OCI-LY1 (cell line): Measurements from ENCODE around the gene THEM4.

ENCODE experiments used
- H2AFZ ChIP-seq: fragments of 200-600 bp; sonication (generic), shearing (Covaris generic); 2 replicates; pipeline ENCODE4 v1.6.0; 2014; ENCODE audit warnings: antibody characterized with exemption, mild to moderate bottlenecking, low read length
- H3F3A ChIP-seq: fragments of 200-600 bp; sonication (generic), shearing (Covaris generic); 2 replicates; pipeline ENCODE4 v1.6.0; 2014; ENCODE audit warnings: mild to moderate bottlenecking, antibody characterized with exemption, low read length, moderate library complexity; ENCODE audit not compliant: insufficient read depth
- H3K27ac ChIP-seq: fragments of 200-600 bp; sonication (generic); 2 replicates; pipeline ENCODE4 v1.5.1; 2014; ENCODE audit warnings: low read length, mixed run types, mild to moderate bottlenecking, low read depth; ENCODE audit not compliant: poor library complexity, severe bottlenecking
- H3K27me3 ChIP-seq: fragments of 200-600 bp; sonication (generic); 2 replicates; pipeline ENCODE4 v1.6.0; 2014; ENCODE audit warnings: antibody characterized with exemption, mild to moderate bottlenecking, low read length, moderate library complexity; ENCODE audit not compliant: insufficient read depth
- H3K36me3 ChIP-seq: fragments of 200-600 bp; sonication (generic); 2 replicates; pipeline ENCODE4 v1.6.1; 2014; ENCODE audit warnings: mild to moderate bottlenecking, antibody characterized with exemption, low read length, moderate library complexity, mixed read lengths; ENCODE audit not compliant: insufficient read depth
- H3K4me1 ChIP-seq: fragments of 200-600 bp; sonication (generic); 2 replicates; pipeline ENCODE4 v1.5.1; 2014; ENCODE audit warnings: mild to moderate bottlenecking, low read length, moderate library complexity; ENCODE audit not compliant: insufficient read depth, severe bottlenecking
- H3K4me2 ChIP-seq: fragments of 200-600 bp; sonication (generic), shearing (Covaris generic); 2 replicates; pipeline ENCODE4 v1.6.1; 2014; ENCODE audit warnings: low read length
- H3K4me3 ChIP-seq: fragments of 200-600 bp; sonication (generic); 2 replicates; pipeline ENCODE4 v1.5.1; 2014; ENCODE audit warnings: low read length, low read depth, mild to moderate bottlenecking, mixed read lengths; ENCODE audit not compliant: poor library complexity, severe bottlenecking
- H3K79me2 ChIP-seq: fragments of 200-600 bp; shearing (Covaris generic); 2 replicates; pipeline ENCODE4 v1.6.1; 2016; ENCODE audit warnings: mixed run types, low read length, mixed read lengths; ENCODE audit not compliant: insufficient read depth
- H3K9ac ChIP-seq: fragments of 200-600 bp; sonication (generic), shearing (Covaris generic); 2 replicates; pipeline ENCODE4 v1.6.1; 2014; ENCODE audit warnings: mild to moderate bottlenecking, low read length, mixed read lengths
- H3K9me2 ChIP-seq: fragments of 200-600 bp; sonication (generic), shearing (Covaris generic); 2 replicates; pipeline ENCODE4 v1.6.1; 2014; ENCODE audit warnings: low read depth, mild to moderate bottlenecking, low read length, mixed read lengths
- H3K9me3 ChIP-seq: fragments of 200-600 bp; shearing (Covaris generic); 2 replicates; pipeline ENCODE4 v1.6.1; 2014; ENCODE audit warnings: low read length, mixed read lengths
- H4K20me1 ChIP-seq: fragments of 200-600 bp; sonication (generic), shearing (Covaris generic); 2 replicates; pipeline ENCODE4 v1.6.0; 2016; ENCODE audit warnings: mild to moderate bottlenecking, low read length; ENCODE audit not compliant: insufficient read depth
- CTCF ChIP-seq: fragments of 200-600 bp; sonication (generic), shearing (Covaris generic); IDR thresholded peaks from 2 replicates; pipeline ENCODE4 v1.5.1; 2017; ENCODE audit warnings: mild to moderate bottlenecking, antibody characterized with exemption, low read length, moderate library complexity, mixed read lengths
- EZH2 ChIP-seq: fragments of 200-600 bp; sonication (generic), shearing (Covaris generic); IDR thresholded peaks from 2 replicates; pipeline ENCODE4 v1.8.0; 2017; ENCODE audit warnings: borderline replicate concordance, mixed run types, mild to moderate bottlenecking, antibody characterized with exemption, low read length, moderate library complexity, mixed read lengths

Gene THEM4

GRCh38 chr1:151849126-151849525, 60.2 kb downstream of the THEM4 start:
- no peak overlapping the region for H3K9ac ChIP-seq
- peaks cover 8% of the 10 kb centered on the region for H3K4me1 ChIP-seq
- H3K36me3 ChIP-seq = no peaks in the 10 kb centered on the region
- H3K4me2 ChIP-seq = no peak overlapping the region
- H3K4me3 ChIP-seq = no peak overlapping the region
- no peaks in the 10 kb centered on the region for H4K20me1 ChIP-seq
- H3K79me2 ChIP-seq = no peaks in the 10 kb centered on the region
- no peaks in the 10 kb centered on the region; the same call in 1 of the 2 replicates for H3K27me3 ChIP-seq
- H2AFZ ChIP-seq = no peak overlapping the region
- no peaks in the 10 kb centered on the region for H3K9me3 ChIP-seq
- TF ChIP-seq CTCF (no peak), EZH2 (no peak)
- no peaks in the 10 kb centered on the region for H3K9me2 ChIP-seq
- no peak overlapping the region for H3K27ac ChIP-seq
- no peaks in the 10 kb centered on the region for H3F3A ChIP-seq

- Histone ChIP-seq H3K4me3 (no peak overlapping the region), H3F3A (no peaks in the 10 kb centered on the region), H3K4me2 (no peak overlapping the region), H3K27ac (no peak overlapping the region), H4K20me1 (no peaks in the 10 kb centered on the region), H3K36me3 (no peaks in the 10 kb centered on the region), H3K9me2 (no peaks in the 10 kb centered on the region), H3K4me1 (peaks cover 18% of the 10 kb centered on the region), H2AFZ (no peak overlapping the region), H3K9me3 (no peaks in the 10 kb centered on the region), H3K9ac (no peak overlapping the region), H3K27me3 (no peaks in the 10 kb centered on the region; the same call in 1 of the 2 replicates), H3K79me2 (no peaks in the 10 kb centered on the region)
- no peak for TF ChIP-seq CTCF
- TF ChIP-seq EZH2 = no peak
Observed at GRCh38 chr1:151847867-151848596, 61.3 kb downstream of the THEM4 start.

GRCh38 chr1:151846686-151847237, 62.5 kb downstream of the THEM4 start:
- no peak overlapping the region for H3K4me2 ChIP-seq
- no peak overlapping the region for H2AFZ ChIP-seq
- no peak overlapping the region for H3K9ac ChIP-seq
- H3K79me2 ChIP-seq = no peaks in the 10 kb centered on the region
- no peaks in the 10 kb centered on the region for H3K9me2 ChIP-seq
- H3K27ac ChIP-seq = no peak overlapping the region
- H3F3A ChIP-seq = no peaks in the 10 kb centered on the region
- no peaks in the 10 kb centered on the region; the same call in 1 of the 2 replicates for H3K27me3 ChIP-seq
- H3K4me1 ChIP-seq = peaks cover 18% of the 10 kb centered on the region
- H3K9me3 ChIP-seq = no peaks in the 10 kb centered on the region
- TF ChIP-seq CTCF = no peak
- no peak for TF ChIP-seq EZH2
- H3K36me3 ChIP-seq = no peaks in the 10 kb centered on the region
- no peak overlapping the region for H3K4me3 ChIP-seq
- no peaks in the 10 kb centered on the region for H4K20me1 ChIP-seq
